ENCODE measurements around the gene RSPH6A. TPM values are rescaled to one million over a fixed set of nuclear protein-coding genes. Genes with fewer than 3 reads are reported as not detected.

Gene RSPH6A
- polyA plus RNA-seq, 1 experiment = not detected

GRCh38 chr19:45766296-45766868 is 48.7 kb downstream of the RSPH6A start:
- Histone ChIP-seq H3K9me3 (ENCODE audit: control insufficient read depth, insufficient read depth, low read length) (no peaks in the 10 kb centered on the region; the same call in 1 of the 2 replicates), H3K4me3 (ENCODE audit: low read depth, low read length) (peak overlapping the region; percentile 67), H3K27me3 (ENCODE audit: control insufficient read depth, insufficient read depth, low read length) (no peaks in the 10 kb centered on the region), H3K27ac (ENCODE audit: low read depth, low read length) (peak overlapping the region; percentile 91)
- TF ChIP-seq, protein P1, sequence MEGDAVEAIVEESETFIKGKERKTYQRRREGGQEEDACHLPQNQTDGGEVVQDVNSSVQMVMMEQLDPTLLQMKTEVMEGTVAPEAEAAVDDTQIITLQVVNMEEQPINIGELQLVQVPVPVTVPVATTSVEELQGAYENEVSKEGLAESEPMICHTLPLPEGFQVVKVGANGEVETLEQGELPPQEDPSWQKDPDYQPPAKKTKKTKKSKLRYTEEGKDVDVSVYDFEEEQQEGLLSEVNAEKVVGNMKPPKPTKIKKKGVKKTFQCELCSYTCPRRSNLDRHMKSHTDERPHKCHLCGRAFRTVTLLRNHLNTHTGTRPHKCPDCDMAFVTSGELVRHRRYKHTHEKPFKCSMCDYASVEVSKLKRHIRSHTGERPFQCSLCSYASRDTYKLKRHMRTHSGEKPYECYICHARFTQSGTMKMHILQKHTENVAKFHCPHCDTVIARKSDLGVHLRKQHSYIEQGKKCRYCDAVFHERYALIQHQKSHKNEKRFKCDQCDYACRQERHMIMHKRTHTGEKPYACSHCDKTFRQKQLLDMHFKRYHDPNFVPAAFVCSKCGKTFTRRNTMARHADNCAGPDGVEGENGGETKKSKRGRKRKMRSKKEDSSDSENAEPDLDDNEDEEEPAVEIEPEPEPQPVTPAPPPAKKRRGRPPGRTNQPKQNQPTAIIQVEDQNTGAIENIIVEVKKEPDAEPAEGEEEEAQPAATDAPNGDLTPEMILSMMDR (IDR thresholded peaks at IDR 0.05; ENCODE audit: low read depth, low read length) = no peak
- DNase-seq (ENCODE audit: low read depth, low spot score) = no peak
- CTCF ChIA-PET = no interaction called here
- POLR2A ChIA-PET = interaction anchor here (1.0 to 4.7 kb wide), 5 partner anchors 13 to 74 kb away, joined by 7 to 50 read pairs (median 27); partner anchors contain the start of genes FBXO46, QPCTL and SNRPD2

- Histone ChIP-seq H3K27ac (ENCODE audit: low read depth, low read length) (no peak overlapping the region), H3K9me3 (ENCODE audit: control insufficient read depth, insufficient read depth, low read length) (no peaks in the 10 kb centered on the region; the same call in 1 of the 2 replicates), H3K27me3 (ENCODE audit: control insufficient read depth, insufficient read depth, low read length) (no peaks in the 10 kb centered on the region), H3K4me3 (ENCODE audit: low read depth, low read length) (no peak overlapping the region; the same call in 1 of the 2 replicates)
- ChIA-PET CTCF (no interaction called here), POLR2A (no interaction called here)
- DNase-seq (ENCODE audit: low read depth, low spot score) = no peak
- TF ChIP-seq, protein P1 (IDR thresholded peaks at IDR 0.05; ENCODE audit: low read depth, low read length) = no peak
Observed at GRCh38 chr19:45765702-45766295, 49.3 kb downstream of the RSPH6A start.

- TF ChIP-seq, protein P1 (IDR thresholded peaks at IDR 0.05; ENCODE audit: low read depth, low read length) = no peak
- Histone ChIP-seq H3K27me3 (ENCODE audit: control insufficient read depth, insufficient read depth, low read length) (no peaks in the 10 kb centered on the region), H3K27ac (ENCODE audit: low read depth, low read length) (no peak overlapping the region), H3K9me3 (ENCODE audit: control insufficient read depth, insufficient read depth, low read length) (no peaks in the 10 kb centered on the region; the same call in 1 of the 2 replicates), H3K4me3 (ENCODE audit: low read depth, low read length) (no peak overlapping the region)
- DNase-seq (ENCODE audit: low read depth, low spot score) = no peak
- ChIA-PET POLR2A (interaction anchor here (0.6 kb wide), 1 partner anchor 48 kb away, joined by 13 read pairs; no protein-coding TSS in a partner anchor), CTCF (interaction anchor here (0.7 to 1.1 kb wide), 3 partner anchors 34 to 72 kb away, joined by 4 to 9 read pairs (median 5); no protein-coding TSS in a partner anchor)
Observed at GRCh38 chr19:45764945-45765701, 50.0 kb downstream of the RSPH6A start.

DNA sequence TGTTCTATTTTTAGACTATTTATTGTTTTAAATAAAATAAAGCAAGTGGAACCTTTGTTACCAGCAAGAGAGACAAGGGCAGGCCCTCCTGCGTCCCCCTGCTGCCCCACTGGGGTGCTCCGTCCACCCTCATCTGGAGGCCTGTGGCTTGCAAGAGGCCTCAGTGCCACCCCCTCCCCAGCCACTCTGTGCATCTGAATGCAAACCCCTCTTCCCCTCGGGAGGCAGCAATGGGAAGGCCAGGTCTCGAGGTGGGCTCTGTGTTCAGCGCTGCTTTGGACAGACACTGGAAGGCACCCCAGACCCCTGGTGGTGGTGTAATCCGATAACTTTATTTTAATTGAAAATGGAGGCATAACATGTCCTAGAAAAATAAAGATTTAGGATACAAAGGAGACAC is 50.6 kb downstream of the RSPH6A start:
- H3K27me3 ChIP-seq (ENCODE audit: control insufficient read depth, insufficient read depth, low read length) = no peaks in the 10 kb centered on the region
- H3K4me3 ChIP-seq (ENCODE audit: low read depth, low read length) = no peak overlapping the region
- no peak overlapping the region for H3K27ac ChIP-seq (ENCODE audit: low read depth, low read length)
- POLR2A ChIA-PET = no interaction called here
- TF ChIP-seq, protein P1 (IDR thresholded peaks at IDR 0.05; ENCODE audit: low read depth, low read length) = no peak
- DNase-seq (ENCODE audit: low read depth, low spot score) = no peak
- no peaks in the 10 kb centered on the region; the same call in 1 of the 2 replicates for H3K9me3 ChIP-seq (ENCODE audit: control insufficient read depth, insufficient read depth, low read length)
- CTCF ChIA-PET = interaction anchor here (1.0 to 1.1 kb wide), 2 partner anchors 35 to 71 kb away, joined by 4 to 5 read pairs; no protein-coding TSS in a partner anchor

All from AG04450 (cell line).